DMS 273 (cell line): ENCODE measurements around the gene SYT7.

Source experiments
- DNase-seq: peaks from one replicate; lab custom pipeline; 2025; ENCODE audit not compliant: unreplicated experiment; lab: John Stamatoyannopoulos, UW

The SYT7 gene

DNA sequence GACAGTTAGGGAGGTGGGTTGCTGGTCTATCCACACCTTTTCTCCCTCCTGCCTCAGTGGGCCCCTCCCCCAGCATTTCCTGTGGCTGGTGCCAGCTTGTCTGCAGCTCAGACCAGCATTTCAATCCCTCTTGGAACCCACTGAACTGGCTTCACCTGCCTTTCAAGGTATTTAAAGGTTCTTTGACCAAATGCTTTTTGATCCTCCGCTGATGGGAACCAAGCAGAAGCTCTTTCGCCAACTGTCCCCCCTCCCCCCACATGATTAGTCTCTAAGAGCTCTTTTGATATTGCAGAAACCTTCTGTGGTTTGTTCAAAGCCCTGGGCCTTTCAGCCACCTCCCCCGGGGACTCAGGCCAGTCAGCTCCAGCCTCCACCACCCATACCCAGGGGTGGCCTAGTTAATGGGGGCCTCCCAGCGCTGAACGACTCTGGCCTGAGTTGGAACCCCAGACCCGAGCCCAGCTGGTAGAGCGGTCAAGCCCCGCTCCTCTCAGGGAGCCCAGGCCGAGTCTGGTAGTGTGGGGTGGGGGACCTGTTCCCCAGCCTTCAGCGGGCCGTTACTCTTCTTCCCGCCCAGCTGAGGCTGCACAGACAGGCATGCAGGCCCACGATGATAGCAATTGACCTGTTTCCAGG, 6.0 kb upstream of the SYT7 start:
- DNase-seq: no peak

DNA sequence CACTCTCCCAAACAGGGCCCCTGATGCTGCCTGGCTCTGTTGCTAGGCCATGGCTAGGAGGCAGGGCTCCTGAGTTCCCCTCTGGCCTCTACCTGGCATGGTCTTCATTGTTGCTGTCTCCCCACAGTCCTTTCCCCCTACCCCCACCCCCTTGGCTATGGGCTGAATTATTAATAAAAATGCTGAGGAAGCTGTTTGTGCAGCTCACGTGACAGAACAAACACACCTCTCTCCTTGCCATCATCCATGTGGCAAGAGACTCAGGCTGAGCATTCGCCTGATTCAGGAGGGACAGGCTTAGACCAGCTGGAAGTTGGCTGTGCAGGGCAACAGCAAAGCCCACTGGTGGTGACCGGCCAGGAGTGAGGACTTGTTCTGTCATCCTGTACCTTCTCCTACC, 4.2 kb upstream of the SYT7 start:
- DNase-seq: no peak

DNA sequence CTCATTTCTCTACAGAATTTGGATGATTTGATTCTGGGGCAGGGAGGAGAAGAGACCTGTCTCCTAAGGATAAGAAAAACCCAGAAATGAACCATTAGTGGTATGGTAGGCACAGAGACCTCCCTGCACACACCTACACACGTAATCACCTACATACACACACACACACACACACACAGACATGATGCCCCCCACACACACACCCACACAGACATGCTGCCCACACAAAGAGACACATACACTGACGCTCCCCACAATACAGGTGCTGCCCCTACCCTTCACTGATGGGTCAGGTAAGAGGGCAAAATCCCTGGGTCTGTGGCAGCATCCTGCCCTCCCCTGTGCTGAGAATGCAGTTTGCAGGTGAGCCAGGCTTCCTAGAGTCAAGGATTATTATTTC, 1.1 kb upstream of the SYT7 start:
- no peak for DNase-seq

DNA sequence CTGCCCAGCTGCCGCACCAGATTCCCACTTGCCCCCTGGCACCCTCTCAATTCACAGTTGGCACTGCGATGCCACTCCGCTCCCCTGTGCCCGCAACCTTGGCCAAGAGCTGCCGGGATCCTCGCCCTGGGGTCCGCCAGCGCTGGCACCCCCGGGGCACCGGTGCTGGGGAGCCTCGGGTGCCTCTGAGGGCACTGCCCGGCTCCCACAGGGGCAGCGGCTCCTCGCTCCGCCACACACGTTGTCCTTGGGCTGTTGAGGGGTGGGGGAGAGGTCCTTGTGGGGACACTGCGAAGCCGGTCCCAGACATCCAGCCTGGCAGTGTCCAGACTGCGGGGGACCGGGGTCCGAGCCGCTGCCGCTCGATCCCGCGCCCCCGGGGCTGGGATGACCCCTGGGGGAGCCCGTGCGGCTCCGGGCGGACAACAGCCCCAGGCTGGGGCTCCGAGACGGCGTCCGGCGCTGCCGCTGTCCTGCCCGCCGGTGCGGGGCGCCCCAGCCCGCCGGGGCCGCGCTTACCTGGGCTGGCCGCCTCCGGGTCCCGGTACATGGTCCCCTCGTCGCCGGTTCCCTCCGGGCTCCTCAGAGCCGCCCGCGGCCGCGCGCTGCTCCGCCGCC, 496 bp downstream of the SYT7 start:
- DNase-seq: no peak

DNA sequence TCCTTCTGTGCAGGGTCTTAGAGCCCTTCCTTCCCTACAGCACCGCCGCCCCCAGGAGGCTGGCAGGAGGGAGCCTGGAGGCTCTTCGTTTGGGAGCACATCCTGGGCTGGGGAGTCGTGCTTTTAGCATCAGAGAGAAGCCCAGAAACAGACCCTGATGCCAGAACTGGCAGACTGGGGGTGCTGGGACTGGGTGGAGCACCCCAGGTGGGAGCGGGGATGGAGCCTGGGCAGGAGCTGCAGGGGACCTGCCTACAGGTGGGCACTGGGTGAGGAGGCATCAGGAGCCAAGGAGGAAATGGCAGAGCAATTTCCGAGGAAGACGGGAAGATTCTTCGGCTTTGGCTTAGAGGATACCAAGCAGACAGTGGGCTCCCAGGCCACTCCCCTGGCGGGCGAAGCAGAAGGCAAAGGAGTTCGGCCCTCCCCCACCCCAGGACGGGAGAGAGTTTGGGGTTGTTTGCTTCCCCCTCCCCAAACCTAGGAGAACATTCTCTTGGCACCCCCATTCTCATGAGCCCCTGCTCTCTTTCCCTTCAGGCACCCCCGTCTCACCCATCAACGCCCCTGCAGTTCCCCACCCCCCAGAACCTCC, 1.1 kb downstream of the SYT7 start:
- DNase-seq: peak; percentile 43

DNA sequence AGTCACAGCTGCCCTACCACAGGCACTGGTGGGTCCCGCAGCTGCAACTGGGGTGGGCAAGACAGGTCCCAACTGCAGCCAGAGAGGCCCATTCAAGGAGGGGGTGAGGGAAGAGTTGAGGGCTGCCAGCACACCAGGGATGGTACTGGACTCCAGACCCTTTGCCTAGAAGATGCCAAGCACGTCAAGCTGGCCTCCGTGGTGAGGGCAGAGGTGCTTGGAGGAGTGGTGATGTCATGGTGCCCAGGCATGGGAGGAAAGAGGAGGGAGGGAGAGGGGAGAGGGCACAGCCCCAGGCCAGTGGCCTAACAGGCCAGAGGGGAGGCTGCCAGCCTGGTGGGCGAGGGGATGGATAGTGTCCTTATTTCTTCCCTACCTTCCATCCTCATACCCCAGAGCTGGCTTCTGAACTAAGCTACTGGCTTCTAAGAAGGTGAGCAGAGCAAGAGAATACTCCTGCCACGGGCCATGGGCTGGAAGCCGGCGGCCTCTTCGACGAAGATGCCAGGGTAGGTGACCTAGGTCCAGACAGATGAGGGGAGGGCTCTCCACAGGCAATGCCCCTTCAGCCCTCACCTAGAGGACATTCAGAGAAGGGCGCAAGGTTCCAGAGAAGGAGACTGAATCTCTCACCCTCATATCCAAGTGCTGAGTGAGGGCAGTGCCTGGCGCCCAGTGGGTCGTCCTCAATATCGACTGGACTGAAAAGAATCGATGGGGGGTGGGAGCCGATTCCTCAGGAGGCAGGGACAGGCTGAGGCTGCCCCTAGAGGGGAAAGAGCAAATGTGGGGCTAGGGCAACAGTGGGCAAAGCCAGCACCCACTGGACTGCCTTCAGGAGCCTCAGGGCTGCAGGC, 1.8 kb downstream of the SYT7 start:
- DNase-seq: no peak

DNA sequence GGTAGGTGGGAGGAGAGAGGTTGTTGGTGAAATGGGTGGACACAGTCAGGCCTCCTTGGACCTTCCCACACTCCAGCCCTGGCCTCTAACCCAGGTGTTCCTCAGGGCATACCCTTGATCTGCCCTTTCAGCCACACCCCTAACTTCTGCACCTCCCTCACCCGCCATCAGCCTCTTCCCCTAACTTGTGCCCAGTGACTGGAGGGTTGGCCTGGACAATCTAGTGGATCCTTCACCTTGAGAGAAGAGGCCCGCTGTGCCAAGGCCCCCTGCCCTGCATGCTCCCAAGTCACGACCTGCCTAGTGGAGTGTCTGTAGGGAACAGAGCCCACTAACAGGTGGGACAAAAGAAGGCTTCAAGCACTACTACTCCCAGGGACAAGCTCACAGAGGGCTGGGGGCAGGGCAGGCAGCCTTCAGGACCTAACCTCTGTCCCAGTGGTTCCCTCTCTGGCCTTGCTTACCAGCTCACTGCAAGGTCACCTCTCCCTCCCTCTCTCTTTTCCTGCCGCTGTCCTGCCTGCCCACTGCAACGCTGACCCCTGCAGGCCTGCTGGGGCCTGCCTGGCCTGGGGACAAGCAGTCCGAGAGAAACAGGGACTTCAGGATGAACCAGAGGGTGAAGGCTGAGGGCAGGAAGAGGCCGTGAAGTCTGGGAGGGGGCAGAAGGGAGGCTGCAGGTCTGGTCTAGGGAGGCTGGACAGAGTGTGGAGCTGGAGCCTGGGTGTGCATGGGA, 3.3 kb downstream of the SYT7 start:
- DNase-seq: peak; percentile 21

DNA sequence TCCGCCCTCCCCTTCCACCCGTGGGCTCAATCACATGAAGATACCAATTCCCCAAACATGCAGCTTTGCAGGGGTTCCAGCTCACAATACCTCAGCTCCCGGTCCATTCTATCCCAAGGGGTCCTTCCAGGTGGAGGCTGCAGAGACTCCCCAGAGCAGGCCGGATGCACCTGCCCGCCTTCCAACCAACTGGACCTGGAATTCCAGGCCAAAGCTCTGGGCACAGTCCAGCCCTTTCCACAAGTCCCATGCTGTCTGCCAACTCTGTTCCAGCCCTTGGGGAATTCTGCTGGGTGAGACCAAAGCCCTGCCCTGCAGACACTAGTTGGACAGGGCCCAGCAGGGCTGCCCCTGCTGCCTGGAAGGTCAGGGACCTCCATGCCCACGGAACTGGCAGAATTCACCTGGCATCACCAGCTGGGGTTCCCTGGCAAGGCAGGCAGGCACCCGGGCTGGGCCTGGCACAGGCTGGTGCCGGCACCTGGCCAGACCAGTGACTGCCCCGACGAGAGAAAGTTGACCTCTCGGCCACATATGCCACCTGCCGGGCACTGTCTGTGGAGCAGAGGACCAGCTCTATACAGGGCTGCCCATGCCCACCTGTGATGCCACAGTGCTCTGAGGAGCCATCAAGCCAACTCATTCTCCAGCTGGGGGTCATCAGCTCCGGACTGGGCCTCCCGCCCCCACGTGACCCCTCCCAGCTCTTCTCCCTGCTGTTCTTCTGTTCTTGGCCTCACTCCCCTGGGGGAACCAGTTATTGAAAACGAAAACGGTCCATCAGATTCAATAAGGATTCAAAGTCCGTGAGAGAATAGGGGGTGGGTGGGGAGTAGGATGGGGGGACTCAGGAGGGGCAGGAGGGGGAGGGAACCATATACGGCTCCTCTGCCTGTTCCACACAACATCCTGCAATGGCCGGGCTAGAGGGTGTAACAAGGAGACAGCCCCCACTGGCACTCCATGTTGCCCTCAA, 4.7 kb downstream of the SYT7 start:
- no peak for DNase-seq

DNA sequence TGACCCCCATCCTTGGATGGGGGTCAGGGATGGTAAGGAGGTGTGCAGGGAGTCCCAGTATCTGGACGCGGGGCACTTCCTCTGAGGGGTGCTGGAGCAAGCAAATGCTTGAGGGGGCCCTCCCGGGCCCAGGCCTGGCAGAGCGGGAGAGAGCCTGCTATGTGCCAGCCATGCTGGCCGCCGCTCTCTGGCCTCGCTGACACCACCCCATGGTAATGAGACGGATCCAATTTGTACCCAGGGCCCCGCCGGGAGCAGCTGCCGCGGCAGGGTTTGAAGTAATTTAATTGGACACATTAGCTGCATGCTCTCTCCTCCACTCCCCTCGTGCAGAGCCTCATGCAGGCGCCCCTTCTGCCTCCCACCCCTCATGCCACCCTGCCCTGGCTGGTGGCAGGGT, 6.3 kb downstream of the SYT7 start:
- no peak for DNase-seq

DNA sequence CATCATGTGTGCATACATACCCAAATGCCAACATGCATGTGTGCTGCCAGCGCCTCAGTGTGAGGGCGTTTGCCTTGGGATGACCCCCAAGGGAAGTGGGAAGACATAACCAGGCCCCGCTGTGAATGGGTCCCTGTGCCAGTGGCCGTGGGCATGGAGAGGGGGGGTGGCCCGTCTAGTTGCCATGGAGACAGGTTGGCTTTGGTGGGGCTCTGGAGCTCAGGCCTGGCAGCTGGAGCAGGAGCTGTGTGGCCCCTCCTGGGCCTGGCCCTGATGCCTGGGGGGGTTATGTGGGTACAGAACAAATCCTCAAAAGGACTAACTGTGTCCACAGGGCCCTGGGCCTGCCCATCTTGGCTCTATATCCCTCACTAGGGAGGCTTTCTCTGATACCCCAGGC, 8.0 kb downstream of the SYT7 start:
- DNase-seq: no peak

DNA sequence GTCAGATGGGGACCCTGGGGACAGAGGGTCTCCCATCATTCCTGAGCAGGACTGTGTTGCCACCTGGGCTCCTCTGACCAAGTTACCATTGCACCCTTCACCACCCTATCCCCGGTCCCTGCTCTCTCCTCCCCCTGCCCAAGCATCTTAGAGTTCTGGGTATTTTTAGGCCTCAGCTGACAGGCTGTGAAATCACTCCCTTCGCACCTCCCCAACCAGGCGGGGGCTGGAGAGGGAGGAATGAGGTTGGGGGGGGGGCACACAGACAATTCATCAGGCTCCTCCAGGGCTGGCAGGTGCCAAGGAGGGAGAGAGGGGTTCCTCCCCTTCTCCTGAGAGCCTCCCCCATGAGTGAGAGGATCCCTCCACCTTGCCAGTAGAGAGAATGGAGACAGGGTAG, 9.0 kb downstream of the SYT7 start:
- DNase-seq: no peak

DNA sequence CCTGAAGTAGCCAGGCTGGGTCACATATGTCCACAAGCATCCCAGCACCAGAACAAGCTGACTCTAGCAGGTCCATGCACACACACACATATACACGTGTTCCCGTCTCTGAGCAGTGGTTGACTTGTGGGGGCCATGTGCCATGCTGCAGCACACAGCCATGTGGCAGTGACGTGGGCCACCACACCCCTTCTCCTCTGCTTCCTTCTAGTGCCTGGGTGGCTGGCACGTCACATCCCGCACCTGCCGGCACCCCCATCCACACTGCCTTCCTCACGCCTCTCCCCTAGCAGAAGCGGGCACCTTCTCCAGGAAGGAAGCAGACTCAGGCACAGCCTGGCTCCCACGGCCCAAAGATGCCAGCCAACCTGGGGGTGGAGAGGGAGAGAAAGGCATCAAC, 9.5 kb downstream of the SYT7 start:
- DNase-seq: no peak

DNA sequence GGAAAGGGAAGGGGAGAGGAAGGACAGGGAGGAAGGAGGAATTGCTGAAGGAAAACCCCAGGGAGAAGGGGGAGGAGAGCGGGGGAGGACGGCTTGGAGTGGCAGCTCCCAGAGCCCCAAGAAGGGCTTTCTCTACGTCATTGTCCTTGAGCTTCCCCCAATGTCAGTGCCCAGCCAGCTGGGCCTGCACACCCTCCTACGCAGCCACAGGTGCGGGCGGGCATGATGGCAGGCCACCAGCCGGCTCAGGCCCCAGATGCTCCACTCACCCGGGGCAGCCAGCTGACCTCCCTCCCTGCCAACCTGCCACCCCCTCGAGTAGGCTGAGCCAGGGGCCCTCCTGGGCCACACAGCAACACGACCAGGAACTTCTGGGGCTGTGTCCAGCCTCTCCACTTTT, 11.2 kb downstream of the SYT7 start:
- DNase-seq: peak; percentile 52

DNA sequence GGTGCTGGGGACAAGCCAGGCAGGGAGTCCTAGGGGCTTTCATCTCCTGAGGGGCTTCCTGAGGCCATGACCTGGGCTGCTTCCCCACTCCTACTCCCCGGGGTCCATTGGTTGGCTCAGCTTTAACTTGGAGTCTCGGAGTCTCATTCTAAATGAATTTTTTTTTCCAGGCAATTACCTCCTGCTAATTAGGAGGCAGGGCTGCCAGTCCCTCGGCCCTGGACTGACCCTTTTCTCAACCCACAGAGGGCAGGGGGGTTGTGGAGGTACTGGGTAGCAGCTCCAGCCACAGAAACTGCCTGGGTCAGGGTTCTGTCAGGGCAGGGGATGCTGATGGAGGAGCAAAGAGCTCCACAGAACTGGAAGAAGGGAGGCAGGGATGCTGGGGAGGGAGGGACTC, 11.9 kb downstream of the SYT7 start:
- DNase-seq: no peak

DNA sequence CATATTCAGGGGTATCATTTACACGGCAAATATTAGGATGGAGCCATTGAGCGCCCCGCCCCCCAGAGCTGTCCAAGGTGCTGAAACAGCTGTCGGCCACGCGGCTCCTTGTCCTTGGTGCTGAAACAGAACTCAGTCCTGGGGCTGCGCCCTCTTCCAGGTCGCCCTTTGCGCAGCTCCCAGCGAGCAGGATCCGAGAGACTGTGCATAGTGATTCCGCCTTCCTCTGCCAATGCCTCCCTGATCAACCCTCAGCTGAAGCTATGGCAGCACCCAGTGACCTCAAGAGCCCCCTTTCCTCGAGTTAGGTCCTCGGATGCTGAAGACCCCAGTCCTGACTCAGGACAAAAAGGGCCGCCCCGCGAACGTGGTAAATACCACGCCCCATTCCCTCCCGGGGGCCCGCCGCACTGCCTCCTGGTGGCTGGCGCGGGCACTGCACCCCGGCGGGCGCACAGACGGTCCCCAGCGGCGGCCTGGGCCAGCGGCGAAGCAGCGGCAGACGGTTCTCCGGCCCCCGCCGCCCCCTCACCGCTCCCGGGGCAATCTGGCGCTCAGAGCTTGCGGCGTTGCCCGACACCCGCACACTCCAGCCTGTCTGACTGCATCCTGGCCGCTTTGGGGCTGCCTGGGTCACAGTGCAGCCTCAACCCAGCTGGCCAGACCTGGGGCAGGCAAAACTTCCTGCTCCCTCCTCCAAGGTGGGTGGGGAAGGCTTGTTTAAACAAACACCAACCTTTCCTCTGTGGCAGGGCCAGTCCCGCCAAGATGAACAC, 13.4 kb downstream of the SYT7 start:
- peak; percentile 55 for DNase-seq

DNA sequence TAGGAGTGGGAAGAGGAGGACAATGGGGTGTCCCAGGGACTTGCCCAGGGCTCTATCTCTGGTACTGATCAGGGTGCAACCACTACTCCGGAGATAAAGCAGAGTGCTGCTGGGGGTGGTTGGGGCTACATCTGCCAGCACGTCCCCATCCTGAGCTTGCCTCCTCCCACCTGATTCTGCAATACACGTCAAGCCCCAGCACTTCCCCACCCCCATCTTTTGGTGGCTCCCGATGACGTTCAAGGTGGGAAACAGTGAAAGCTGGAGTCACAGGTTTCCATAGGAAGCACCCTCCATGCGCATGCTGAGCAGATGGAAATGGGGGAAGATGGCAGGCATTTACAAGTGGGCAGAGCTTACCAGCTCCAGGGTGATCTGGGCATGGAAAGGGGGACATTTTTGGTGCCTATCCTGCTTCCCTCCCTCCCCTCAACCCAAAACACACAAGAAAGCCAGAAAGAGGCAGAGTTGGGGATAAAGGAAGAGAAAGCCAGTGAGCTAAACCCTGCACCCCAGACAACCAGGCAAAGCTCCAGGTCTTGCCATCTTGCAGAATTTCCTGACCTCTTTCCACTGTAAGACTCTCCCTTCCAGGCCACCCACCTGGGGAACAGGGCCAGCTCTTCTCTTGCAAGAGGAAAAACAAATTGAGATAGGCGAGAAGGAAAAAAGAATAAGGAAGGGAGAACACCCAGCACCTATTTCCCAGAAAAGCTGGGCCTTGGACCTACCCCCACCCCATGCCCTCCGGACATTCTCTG, 15.8 kb downstream of the SYT7 start:
- DNase-seq: no peak

DNA sequence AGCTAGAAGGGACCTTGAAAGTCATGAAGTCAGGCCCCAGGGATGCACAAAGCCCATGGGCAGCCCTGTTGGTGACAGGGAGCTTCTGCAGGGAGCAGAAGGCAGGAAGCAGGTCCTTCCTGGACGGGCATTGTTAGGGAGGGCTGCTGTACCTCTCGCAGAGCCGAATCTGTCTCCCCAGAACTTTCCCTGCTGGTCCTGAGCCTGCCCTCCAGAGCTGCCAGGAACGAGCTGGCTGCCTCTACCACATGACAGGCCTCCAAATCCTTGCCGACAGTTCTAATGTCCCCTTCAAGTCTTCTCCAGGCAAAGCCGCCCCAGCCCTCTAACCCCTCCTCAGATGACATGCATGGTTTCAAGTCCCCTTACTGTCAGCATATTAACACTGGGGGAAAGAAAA, 20.1 kb downstream of the SYT7 start:
- no peak for DNase-seq

DNA sequence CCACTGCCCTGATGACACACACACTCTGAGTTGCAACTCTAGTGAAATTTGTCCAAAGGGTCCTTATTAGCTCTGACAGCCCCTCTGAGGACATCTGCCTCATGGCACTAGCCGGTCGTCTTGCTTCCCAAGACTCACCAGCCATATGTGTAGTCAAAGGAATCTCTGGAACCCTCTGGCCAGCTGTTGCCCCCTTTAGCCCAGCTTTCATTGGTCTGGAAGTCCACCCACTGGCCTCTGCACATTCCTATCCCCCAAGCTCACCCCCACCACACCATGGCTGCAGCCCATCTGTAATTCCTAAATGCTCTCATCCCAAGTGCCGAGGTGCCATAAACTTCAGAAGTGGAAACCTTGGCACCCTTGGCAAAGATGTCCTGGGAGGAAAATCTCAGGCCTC, 24.3 kb downstream of the SYT7 start:
- no peak for DNase-seq

DNA sequence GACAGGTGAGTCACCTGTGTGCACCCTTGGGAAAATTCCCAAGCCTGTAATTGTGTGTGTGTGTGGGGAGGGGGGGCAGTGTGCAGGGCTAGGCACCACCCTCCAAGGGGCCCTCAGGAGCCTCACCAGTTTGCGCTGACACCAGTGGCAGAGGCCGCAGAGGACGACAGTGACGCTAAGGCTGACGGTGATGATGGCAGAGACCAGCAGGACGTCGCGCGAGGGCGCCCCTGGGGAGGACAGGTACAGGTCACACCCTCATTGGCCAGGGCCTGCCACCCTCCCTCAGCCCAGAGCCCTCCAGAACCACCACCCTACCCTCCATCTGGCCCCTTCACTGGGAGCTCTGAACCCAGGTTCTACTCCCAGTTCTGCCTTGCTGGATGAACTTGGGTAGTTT, 24.9 kb downstream of the SYT7 start:
- no peak for DNase-seq
